Peyer's patch (tissue), 4 donors: ENCODE data around the gene SMOC1.

Experiments used
- CTCF ChIP-seq, 6 experiments: fragments of 450-650 bp in 4 of 6; fragments of 200-600 bp in 2 of 6; sonication (generic) in 1 of 6; IDR thresholded peaks; one replicate each; pipeline ENCODE4 v1.5.1; 2017 to 2019; ENCODE audit warnings: antibody characterized with exemption in 6 of 6, mild to moderate bottlenecking in 3 of 6, moderate library complexity in 1 of 6
- POLR2A ChIP-seq, 2 donors: fragments of 450-650 bp; IDR thresholded peaks; one replicate each; pipeline ENCODE4 v1.5.1; 2017; ENCODE audit warnings: antibody characterized with exemption in 2 of 2, mild to moderate bottlenecking in 2 of 2, moderate library complexity in 2 of 2

GRCh38 chr14:69895109-69895508 lies 15.9 kb downstream of the SMOC1 start:
- TF ChIP-seq CTCF (IDR thresholded peaks at IDR 0.05): no peak
- no peak for TF ChIP-seq POLR2A (IDR thresholded peaks at IDR 0.05)
